HUES64 (cell line): Measurements from ENCODE around the gene EPHA1.
"Not testable (repeated sequence)": the region's sequence is repeated elsewhere in the genome, so short reads cannot be mapped to it uniquely, and the experiment has no call there.

Experiments
- H3K27ac ChIP-seq: 2 replicates; pipeline ENCODE4 v1.7.0; 2013; ENCODE audit warnings: low read depth, low read length, inconsistent platforms
- H3K27me3 ChIP-seq: 2 replicates; pipeline ENCODE4 v1.6.1; 2013; ENCODE audit warnings: mild to moderate bottlenecking, low read length; ENCODE audit not compliant: insufficient read depth
- H3K36me3 ChIP-seq: 2 replicates; pipeline ENCODE4 v1.6.1; 2013; ENCODE audit warnings: mild to moderate bottlenecking, low read length; ENCODE audit not compliant: insufficient read depth
- H3K4me1 ChIP-seq: 2 replicates; pipeline ENCODE4 v1.6.1; 2013; ENCODE audit warnings: mild to moderate bottlenecking, low read length, moderate library complexity; ENCODE audit not compliant: insufficient read depth
- H3K4me3 ChIP-seq: 2 replicates; pipeline ENCODE4 v1.5.1; 2013; ENCODE audit warnings: mild to moderate bottlenecking, low read length, moderate library complexity
- H3K9ac ChIP-seq: 2 replicates; pipeline ENCODE4 v1.6.1; 2013; ENCODE audit warnings: mild to moderate bottlenecking, low read depth, low read length
- H3K9me3 ChIP-seq: 2 replicates; pipeline ENCODE4 v1.6.1; 2013; ENCODE audit warnings: low read depth, low read length; ENCODE audit not compliant: insufficient read depth
- WGBS: fragments of 150-250, 120-280 bp; methylation state at CpG from one replicate; pipeline ENCODE4 v1.1.7; 2013; ENCODE audit warnings: missing lambda C conversion rate; 5-methylcytosine and 5-hydroxymethylcytosine counted together

Gene EPHA1

GRCh38 chr7:143429770-143430698 lies 21.4 kb upstream of the EPHA1 start:
- Histone ChIP-seq H3K4me3 (no peak overlapping the region), H3K27ac (no peak overlapping the region)

GRCh38 chr7:143426479-143427142 lies 18.0 kb upstream of the EPHA1 start:
- Histone ChIP-seq H3K27me3 (no peaks in the 10 kb centered on the region), H3K9me3 (no peaks in the 10 kb centered on the region), H3K4me1 (no peaks in the 10 kb centered on the region), H3K4me3 (no peak overlapping the region), H3K36me3 (0 out of 2 replicates have a peak, but pooled peaks cover 1% of the 10 kb centered on the region), H3K27ac (no peak overlapping the region), H3K9ac (no peak overlapping the region)
- 95% methylated on average over 2 of the region's 2 CpGs for WGBS

More at GRCh38 chr7:143429770-143430698, 21.4 kb upstream of the EPHA1 start:
- Histone ChIP-seq H3K36me3 (no peaks in the 10 kb centered on the region), H3K4me1 (no peaks in the 10 kb centered on the region), H3K9me3 (no peaks in the 10 kb centered on the region), H3K9ac (no peak overlapping the region), H3K27me3 (no peaks in the 10 kb centered on the region)
- 92% methylated on average over 10 of the region's 10 CpGs for WGBS

- H3K4me3 ChIP-seq, H3K27me3 ChIP-seq, H3K36me3 ChIP-seq, H3K9ac ChIP-seq, H3K9me3 ChIP-seq, H3K4me1 ChIP-seq, H3K27ac ChIP-seq: not testable (repeated sequence)
- 94% methylated on average over 28 of the region's 34 CpGs for WGBS
Observed at GRCh38 chr7:143424476-143424875, 15.8 kb upstream of the EPHA1 start.

- WGBS = 95% methylated on average over 3 of the region's 3 CpGs
- peaks cover 16% of the 10 kb centered on the region for H3K4me1 ChIP-seq
- no peaks in the 10 kb centered on the region for H3K27me3 ChIP-seq
- no peak overlapping the region for H3K27ac ChIP-seq
- H3K9me3 ChIP-seq = 0 out of 2 replicates have a peak, but pooled peaks cover 3% of the 10 kb centered on the region
- H3K9ac ChIP-seq = no peak overlapping the region
- 0 out of 2 replicates have a peak, but pooled peaks cover 4% of the 10 kb centered on the region for H3K36me3 ChIP-seq
- H3K4me3 ChIP-seq = no peak overlapping the region
Observed at GRCh38 chr7:143422033-143422432, 13.4 kb upstream of the EPHA1 start.

GRCh38 chr7:143420624-143421023 lies 12.0 kb upstream of the EPHA1 start:
- H3K4me1 ChIP-seq = peaks cover 20% of the 10 kb centered on the region
- not testable (repeated sequence) for H3K36me3 ChIP-seq, H3K27me3 ChIP-seq, H3K27ac ChIP-seq, H3K4me3 ChIP-seq, H3K9ac ChIP-seq, H3K9me3 ChIP-seq
- 58% methylated on average over 3 of the region's 3 CpGs for WGBS

- no peaks in the 10 kb centered on the region for H3K27me3 ChIP-seq
- no peak overlapping the region for H3K4me3 ChIP-seq
- H3K9me3 ChIP-seq = 0 out of 2 replicates have a peak, but pooled peaks cover 3% of the 10 kb centered on the region
- 0 out of 2 replicates have a peak, but pooled peaks cover 4% of the 10 kb centered on the region for H3K36me3 ChIP-seq
- no peak overlapping the region for H3K9ac ChIP-seq
- WGBS = 94% methylated on average over 4 of the region's 4 CpGs
- H3K4me1 ChIP-seq = peaks cover 20% of the 10 kb centered on the region
- H3K27ac ChIP-seq = no peak overlapping the region
Observed at GRCh38 chr7:143419880-143420279, 11.2 kb upstream of the EPHA1 start.

- H3K9ac ChIP-seq = no peak overlapping the region
- no peak overlapping the region for H3K4me3 ChIP-seq
- H3K36me3 ChIP-seq = 0 out of 2 replicates have a peak, but pooled peaks cover 4% of the 10 kb centered on the region
- H3K9me3 ChIP-seq = 0 out of 2 replicates have a peak, but pooled peaks cover 3% of the 10 kb centered on the region
- WGBS = 92% methylated on average over 10 of the region's 11 CpGs
- no peaks in the 10 kb centered on the region for H3K27me3 ChIP-seq
- H3K27ac ChIP-seq = no peak overlapping the region
- H3K4me1 ChIP-seq = peaks cover 20% of the 10 kb centered on the region
Observed at GRCh38 chr7:143418681-143419458, 10.2 kb upstream of the EPHA1 start.

GRCh38 chr7:143417734-143418383 lies 9.2 kb upstream of the EPHA1 start:
- 45% methylated on average over 1 of the region's 1 CpG for WGBS
- 0 out of 2 replicates have a peak, but pooled peaks cover 3% of the 10 kb centered on the region for H3K9me3 ChIP-seq
- 0 out of 2 replicates have a peak, but pooled peaks cover 4% of the 10 kb centered on the region for H3K36me3 ChIP-seq
- H3K27ac ChIP-seq = peak overlapping the region; percentile 34
- H3K27me3 ChIP-seq = no peaks in the 10 kb centered on the region
- H3K9ac ChIP-seq = no peak overlapping the region
- no peak overlapping the region for H3K4me3 ChIP-seq
- H3K4me1 ChIP-seq = peaks cover 28% of the 10 kb centered on the region

- 0 out of 2 replicates have a peak, but pooled peaks cover 4% of the 10 kb centered on the region for H3K36me3 ChIP-seq
- H3K4me1 ChIP-seq = peaks cover 40% of the 10 kb centered on the region
- no peak overlapping the region for H3K27ac ChIP-seq
- WGBS = 40% methylated on average over 2 of the region's 3 CpGs
- H3K9ac ChIP-seq = no peak overlapping the region
- no peak overlapping the region for H3K4me3 ChIP-seq
- no peaks in the 10 kb centered on the region for H3K27me3 ChIP-seq
- 0 out of 2 replicates have a peak, but pooled peaks cover 3% of the 10 kb centered on the region for H3K9me3 ChIP-seq
Observed at GRCh38 chr7:143416565-143417149, 8.0 kb upstream of the EPHA1 start.

- Histone ChIP-seq H3K27me3 (no peaks in the 10 kb centered on the region), H3K27ac (no peak overlapping the region), H3K36me3 (no peaks in the 10 kb centered on the region), H3K4me3 (no peak overlapping the region), H3K9ac (no peak overlapping the region), H3K9me3 (no peaks in the 10 kb centered on the region), H3K4me1 (peaks cover 47% of the 10 kb centered on the region)
- WGBS = 92% methylated on average over 7 of the region's 8 CpGs
Observed at GRCh38 chr7:143415742-143416397, 7.2 kb upstream of the EPHA1 start.
